Activated CD8-positive, alpha-beta memory T cell treated with anti-CD3 and anti-CD28 coated beads for 36 hours (primary cell): ENCODE measurements around the gene SERHL2. TPM values are rescaled to one million over a fixed set of nuclear protein-coding genes. Genes with fewer than 3 reads are reported as not detected.
"Not testable (repeated sequence)": the region's sequence is repeated elsewhere in the genome, so short reads cannot be mapped to it uniquely, and the experiment has no call there.

Experiments used
- CTCF ChIA-PET: fragments of 350-600 bp; sonication (Branson Sonifier 250); formaldehyde crosslinking; loops from one replicate; lab custom pipeline; 2021; ENCODE audit warnings: antibody characterized with exemption; lab: Charles Lee
- POLR2A ChIA-PET: fragments of 350-600 bp; sonication (Branson Sonifier 250); formaldehyde crosslinking; loops from one replicate; lab custom pipeline; 2021; ENCODE audit warnings: antibody characterized with exemption; lab: Charles Lee
- total RNA-seq, 2 experiments: library from RNA; stranded (reverse); gene quantifications; one replicate each; pipeline ENCODE4 v1.2.3, GENCODE V29; 2021

Gene SERHL2
- total RNA-seq, 2 experiments from 2014 or later, result 1.3 to 2.3 TPM

DNA sequence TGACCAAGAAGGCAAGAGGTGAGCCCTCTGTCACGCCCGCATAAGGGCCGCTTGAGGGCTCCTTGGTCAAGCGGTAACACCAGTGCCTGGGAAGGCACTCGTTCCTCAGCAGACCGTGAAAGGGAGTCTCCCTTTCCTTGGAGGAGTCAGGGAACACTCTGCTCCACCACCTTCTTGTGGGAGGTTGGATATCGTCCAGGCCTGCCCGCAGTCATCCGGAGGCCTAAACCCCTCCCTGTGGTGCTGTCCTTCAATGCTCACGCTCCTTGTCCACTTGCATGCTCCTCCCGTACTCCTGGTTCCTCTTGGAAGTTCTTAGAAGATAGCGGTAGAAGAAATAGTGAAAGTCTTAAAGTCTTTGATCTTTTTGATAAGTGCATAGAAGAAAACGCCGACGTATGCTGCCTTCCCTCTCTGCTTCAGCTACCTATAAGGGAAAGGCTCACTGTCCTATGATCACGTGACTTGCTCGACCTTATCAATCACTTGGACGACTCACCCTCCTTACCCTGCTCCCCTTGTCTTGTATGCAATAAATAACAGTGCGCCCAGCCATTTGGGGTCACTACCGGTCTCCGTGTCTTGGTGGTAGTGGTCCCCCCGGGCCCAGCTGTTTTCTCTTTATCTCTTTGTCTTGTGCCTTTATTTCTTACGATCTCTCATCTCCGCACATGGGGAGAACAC lies 22.2 kb upstream of the SERHL2 start:
- CTCF ChIA-PET, POLR2A ChIA-PET: not testable (repeated sequence)

DNA sequence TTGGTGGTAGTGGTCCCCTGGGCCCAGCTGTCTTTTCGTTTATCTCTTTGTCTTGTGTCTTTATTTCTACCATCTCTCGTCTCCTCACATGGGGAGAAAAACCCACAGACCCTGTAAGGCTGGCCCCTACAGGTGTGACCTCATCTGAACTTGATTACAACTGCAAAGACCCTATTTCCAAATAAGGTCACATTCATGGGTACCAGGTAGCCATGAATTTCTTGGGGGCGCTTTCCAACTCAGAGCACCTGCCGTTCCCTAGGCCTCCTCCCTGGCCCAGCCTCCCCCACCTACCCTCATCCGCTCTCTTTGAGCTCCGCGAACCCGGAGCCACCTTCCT lies 20.1 kb upstream of the SERHL2 start:
- ChIA-PET POLR2A (no interaction called here), CTCF (interaction anchor here (0.6 kb wide), 1 partner anchor 1839 kb away, joined by 6 read pairs; no protein-coding TSS in a partner anchor)

DNA sequence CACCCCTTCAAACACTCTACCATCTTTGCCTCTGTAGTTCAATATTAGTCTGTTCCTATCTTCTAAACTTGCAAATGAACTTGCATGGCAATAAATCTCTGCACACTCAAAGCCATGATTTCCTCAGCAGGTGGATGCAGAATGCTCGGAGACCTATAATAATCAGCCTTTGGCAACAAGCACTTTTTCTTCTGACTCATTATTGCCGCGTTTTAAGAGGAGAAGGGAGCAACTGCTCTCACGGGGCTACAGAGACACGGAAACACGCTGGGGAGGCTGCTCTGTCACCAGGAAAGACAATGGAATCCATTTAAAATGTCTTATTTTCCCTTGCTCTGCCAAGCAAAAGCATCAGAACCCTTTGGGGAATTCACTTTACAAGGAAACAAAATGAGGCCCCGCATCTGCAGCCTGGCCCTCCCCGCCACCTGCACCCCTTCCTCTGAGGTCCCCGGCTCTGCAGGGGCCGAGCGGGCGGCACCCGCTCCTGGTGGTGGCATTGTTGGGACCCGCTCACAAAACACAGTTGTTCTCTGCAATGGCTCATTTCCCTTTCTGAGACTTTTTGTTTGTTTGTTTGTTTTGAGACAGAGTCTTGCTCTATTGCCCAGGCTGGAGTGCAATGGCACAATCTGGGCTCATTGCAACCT lies 18.5 kb upstream of the SERHL2 start:
- CTCF ChIA-PET, POLR2A ChIA-PET: not testable (repeated sequence)

DNA sequence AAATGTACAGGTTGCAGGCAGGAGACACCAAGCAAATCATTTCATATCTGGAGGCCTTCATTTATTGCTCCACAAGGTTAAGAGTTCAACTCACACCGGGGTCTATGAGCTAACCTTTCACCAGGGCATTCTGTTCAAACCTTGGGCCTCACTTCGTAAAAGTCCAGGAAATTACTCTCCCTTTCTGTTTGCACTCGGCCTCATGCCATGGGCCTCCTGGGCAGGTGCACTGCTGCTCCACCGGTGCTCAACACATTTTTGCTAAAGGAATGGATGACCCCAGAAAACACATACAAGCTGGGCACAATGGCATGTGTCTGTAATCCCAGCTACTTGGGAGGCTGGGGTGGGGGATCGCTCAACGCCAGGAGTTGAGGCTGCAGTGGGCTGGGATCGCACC lies 17.6 kb upstream of the SERHL2 start:
- ChIA-PET CTCF (no interaction called here), POLR2A (interaction anchor here (1.1 kb wide), 1 partner anchor 1255 kb away, joined by 3 read pairs; no protein-coding TSS in a partner anchor)

DNA sequence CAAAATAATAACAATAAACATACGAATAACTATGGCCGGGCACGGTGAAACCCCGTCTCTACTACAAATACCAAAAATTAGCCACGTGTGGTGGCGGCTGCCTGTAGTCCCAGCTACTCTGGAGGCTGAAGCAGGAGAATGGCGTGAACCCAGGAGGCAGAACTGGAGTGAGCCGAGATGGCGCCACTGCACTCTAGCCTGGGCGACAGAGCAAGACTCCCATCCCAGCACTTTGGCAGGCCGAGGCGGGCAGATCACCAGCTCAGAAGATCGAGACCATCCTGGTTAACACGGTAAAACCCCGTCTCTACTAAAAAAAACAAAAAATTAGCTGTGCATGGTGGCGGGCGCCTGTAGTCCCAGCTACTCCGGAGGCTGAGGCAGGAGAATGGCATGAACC lies 17.1 kb upstream of the SERHL2 start:
- CTCF ChIA-PET, result not testable (repeated sequence)
- POLR2A ChIA-PET, result interaction anchor here (1.1 kb wide), 1 partner anchor 1256 kb away, joined by 3 read pairs; no protein-coding TSS in a partner anchor

- CTCF ChIA-PET, POLR2A ChIA-PET: not testable (repeated sequence)
Measured at GRCh38 chr22:42537199-42537831, 16.4 kb upstream of the SERHL2 start.

DNA sequence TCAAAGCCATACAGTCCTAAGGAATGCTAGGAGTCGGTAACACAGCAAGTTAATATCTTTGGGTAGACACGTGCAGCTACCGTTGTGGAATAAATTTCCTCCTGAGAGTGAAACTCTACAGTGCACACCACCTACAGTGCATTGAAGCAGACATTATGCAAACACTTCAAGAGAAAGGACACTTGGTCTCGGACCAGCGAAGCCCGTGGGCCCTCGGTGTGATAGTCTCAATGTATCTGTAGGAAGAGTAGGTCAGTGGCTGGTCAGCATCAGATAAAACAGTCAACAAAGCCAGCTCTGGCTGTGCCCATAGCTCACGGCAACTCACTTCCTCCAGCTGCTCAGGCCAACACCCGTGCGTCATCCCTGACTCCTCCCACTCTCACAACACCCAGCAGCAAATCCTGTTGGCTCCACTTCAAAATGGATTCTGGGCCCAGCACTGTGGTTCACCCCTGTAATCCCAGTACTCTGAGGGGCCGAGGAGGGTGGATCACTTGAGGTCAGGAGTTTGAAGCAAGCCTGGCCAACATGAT lies 14.5 kb upstream of the SERHL2 start:
- POLR2A ChIA-PET, result interaction anchor here (0.6 to 0.7 kb wide), 3 partner anchors 72 to 410 kb away, joined by 4 to 8 read pairs (median 5); no protein-coding TSS in a partner anchor
- CTCF ChIA-PET, result not testable (repeated sequence)

DNA sequence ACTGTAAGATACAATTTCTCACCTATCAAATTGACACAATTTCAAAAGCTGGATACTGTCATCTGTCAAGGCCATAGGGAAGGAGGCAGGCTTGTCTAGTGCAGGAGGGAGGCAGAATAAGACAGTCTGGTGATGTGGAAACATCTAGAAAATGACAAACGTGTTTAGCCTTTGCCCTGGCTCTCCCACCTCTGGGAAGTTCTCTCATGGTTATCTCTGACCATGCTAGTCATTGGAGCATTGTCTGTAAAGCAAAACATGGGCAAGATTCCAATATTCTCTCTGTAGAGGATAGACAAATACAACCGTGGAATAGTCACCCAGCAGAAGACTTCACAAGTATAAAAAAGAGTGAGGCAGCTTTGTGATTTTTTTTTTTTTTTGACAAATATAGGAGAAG lies 9.1 kb upstream of the SERHL2 start:
- CTCF ChIA-PET, result no interaction called here
- POLR2A ChIA-PET, result interaction anchor here (0.5 to 0.7 kb wide), 2 partner anchors 16 to 466 kb away, joined by 3 to 7 read pairs; no protein-coding TSS in a partner anchor

DNA sequence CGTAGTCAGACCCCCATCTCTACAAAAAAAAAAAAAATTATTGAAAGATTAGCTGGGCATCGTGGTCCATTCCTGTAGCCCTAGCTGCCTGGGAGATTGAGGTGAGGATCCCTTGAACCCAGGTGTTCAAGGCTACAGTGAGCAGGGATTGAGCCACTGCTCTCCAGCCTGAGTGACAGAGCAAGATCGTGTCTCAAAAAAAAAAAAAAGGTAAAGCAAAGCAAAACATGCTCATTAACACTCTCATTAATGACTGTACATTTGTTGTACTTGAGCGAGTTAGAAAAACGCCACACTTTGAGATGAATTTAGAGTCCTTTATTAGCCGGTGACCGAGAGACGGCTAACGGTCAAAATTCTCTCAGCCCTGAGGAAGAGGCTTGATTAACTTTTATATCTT lies 6.2 kb upstream of the SERHL2 start:
- ChIA-PET CTCF (no interaction called here), POLR2A (no interaction called here)

DNA sequence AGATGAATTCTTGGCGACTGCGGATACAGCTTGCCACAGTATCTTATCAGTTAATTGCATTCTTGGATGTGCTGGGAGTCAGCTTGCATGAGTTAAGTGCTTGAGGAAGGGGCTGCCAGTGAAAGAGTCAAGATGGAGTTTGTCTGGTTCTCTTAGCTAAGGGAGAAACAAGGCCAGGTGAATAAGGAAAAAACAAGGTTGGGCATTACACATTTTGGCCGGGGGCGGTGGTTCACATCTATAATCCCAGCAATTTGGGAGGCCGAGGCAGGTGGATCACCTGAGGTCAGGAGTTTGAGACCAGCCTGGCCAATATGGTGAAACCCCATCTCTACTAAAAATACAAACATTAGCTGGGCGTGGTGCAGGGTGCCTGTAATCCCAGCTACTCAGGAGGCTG lies 5.6 kb upstream of the SERHL2 start:
- POLR2A ChIA-PET, CTCF ChIA-PET: not testable (repeated sequence)

DNA sequence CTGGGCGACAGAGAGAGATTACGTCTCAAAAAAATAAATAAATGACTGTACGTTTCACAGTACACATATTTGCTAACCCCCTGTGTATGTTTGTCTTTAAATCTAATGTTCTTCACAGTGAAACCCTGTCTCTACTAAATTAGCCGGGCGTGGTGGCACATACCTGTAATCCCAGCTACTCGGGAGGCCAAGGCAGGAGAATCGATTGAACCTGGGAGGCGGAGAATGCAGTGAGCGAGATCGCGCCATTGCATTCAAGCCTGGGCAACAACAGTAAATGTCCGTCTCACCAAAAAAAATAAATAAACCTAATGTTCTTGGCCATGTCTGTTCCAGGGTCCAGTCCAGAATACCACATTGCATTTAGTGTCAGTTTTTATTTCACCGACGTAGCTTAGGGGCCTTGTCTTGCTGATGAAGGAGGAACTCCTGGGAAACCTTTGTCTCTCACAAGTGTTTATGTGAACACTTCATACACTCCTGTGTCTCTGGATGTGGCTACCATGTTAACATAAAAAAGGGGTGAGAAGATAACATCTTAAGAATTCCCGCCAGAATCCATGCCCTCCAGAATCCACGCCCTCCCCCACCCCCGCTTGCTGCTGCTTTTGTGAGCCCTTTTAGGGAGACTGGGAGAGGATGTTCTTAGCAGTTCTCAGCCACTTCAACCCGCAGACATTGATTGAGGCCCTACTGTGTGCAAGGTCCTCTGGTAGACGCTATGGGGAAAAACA lies 5.0 kb upstream of the SERHL2 start:
- CTCF ChIA-PET, result interaction anchor here (0.6 kb wide), 1 partner anchor 351 kb away, joined by 3 read pairs; no protein-coding TSS in a partner anchor
- POLR2A ChIA-PET, result no interaction called here

DNA sequence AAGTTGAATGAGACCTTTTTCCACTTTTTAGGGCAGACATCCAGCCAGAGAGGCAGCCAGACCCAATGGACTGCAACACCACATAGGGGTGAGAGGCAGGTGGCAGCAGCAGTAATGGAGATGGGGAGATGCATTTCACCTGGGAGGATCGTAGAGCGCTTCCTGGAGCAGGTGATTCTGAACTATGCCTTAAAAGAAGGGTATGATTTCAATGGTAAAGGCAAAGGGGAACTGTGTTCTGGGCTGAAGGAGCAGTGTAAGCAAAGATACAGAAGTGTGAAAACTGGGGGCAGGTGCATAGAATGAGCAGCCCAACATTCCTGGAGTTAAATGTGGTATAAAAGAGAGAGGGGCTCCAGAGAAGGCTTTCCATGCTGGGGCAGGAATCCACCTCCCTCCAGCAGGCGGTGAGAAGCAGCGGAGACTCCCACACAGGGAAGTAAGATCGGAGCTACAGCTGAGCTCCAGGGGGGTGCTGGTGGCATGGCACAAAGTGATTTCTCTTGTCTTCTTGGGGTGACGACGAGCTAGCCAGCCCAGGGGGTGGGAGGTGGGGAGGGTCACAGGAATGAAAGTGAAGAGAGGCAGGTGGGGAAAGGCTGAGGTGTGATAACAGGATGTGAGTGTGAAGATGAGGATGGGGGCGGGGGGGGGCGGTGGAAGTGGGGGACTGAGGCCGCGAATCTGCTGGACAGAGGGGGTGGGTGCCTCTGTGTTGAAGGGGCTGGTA lies 4.3 kb upstream of the SERHL2 start:
- POLR2A ChIA-PET, result no interaction called here

GRCh38 chr22:42552294-42552647 lies 1.5 kb upstream of the SERHL2 start:
- POLR2A ChIA-PET, result not testable (repeated sequence)

More for the DNA sequence above, 4.3 kb upstream of the SERHL2 start:
- CTCF ChIA-PET, result interaction anchor here (0.6 kb wide), 1 partner anchor 352 kb away, joined by 3 read pairs; no protein-coding TSS in a partner anchor

DNA sequence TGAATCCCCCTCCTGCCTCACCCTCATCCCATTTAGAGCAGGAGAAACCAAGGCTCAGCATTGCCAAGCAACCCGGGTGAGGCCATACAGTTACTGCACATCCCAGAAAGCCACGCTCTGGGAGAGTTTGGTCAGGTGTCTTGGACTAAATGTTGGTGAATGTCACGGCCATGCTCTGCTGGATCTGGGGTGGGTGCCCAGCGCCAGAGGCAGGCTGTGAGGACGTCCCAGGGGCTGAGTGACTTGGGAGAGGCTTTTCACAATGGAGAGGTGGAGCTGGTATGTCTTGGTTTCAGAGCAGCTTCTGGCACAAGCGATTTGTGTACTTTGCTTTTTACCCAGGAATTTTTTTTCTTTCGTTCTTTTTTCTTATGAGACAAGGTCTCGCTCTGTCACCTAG lies 6.6 kb downstream of the SERHL2 start:
- ChIA-PET CTCF (interaction anchor here (0.9 kb wide), 1 partner anchor 17 kb away, joined by 3 read pairs; no protein-coding TSS in a partner anchor), POLR2A (no interaction called here)

More at GRCh38 chr22:42552294-42552647, 1.5 kb upstream of the SERHL2 start:
- CTCF ChIA-PET, result interaction anchor here (0.7 kb wide), 1 partner anchor 890 kb away, joined by 3 read pairs; no protein-coding TSS in a partner anchor

DNA sequence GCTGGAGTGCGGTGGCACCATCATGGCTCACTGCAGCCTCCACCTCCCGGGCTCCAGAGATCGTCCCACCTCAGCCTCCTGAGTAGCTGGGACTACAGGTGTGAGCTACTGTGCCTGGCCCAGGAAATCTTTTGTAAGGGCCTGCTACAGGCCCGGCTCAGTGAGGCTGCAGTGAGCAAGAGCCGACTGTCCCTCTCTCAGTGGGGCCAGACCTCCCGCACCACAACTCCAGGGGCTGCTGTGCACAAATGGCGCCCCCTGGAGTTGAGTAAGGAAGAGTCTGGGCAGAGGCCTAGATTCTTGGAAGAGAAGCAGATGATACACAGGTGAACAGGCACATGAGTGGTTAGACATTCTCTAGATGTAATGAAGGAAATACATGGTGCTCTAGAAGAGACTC lies 7.0 kb downstream of the SERHL2 start:
- CTCF ChIA-PET, result interaction anchor here (0.9 kb wide), 1 partner anchor 17 kb away, joined by 3 read pairs; no protein-coding TSS in a partner anchor

DNA sequence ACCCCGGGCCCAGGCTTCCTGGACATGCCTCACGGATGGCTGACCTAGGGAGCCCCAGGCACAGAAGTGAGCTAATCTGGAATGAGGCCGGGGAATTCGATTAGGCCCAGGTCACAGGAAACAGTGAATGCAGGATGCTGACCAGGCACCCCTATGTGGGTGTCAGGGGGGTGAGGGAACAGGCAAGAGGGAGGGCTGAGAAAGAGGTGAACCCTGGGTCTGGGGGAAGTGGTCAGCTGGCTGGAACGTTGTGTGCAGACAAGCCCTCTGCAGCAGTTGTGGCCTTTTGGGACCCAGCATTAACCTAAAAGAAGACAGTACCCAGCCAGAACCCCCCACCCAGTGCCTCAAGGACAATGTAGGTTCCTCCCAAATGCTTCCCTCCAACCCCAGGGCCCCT lies 8.1 kb downstream of the SERHL2 start:
- ChIA-PET CTCF (no interaction called here), POLR2A (no interaction called here)

More for the DNA sequence above, 7.0 kb downstream of the SERHL2 start:
- POLR2A ChIA-PET, result interaction anchor here (0.6 kb wide), 2 partner anchors 16 to 44 kb away, joined by 3 to 6 read pairs; no protein-coding TSS in a partner anchor

GRCh38 chr22:42562279-42562678 lies 8.5 kb downstream of the SERHL2 start:
- CTCF ChIA-PET, result no interaction called here
- POLR2A ChIA-PET, result no interaction called here

DNA sequence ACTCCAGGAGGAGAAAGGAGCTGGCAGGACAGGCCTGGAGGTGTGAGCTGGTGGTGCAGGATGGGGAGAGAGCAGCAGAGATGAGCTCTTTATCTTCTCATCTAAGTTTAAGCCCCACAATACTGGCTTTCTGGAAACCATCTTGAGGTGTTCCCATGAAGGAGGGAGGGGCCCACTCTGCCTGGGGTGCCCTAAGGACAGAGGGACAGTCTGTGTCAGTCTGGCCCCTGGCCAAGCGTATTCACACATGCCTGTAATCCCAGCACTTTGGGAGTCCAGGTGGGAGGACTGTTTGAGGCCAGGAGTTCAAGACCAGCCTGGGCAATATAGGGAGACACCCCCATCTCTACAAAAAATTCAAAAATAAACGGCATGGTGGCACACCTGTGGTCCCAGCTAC lies 8.9 kb downstream of the SERHL2 start:
- ChIA-PET CTCF (no interaction called here), POLR2A (no interaction called here)
